ENCODE results near the gene RABAC1. TPM values are rescaled to one million over a fixed set of nuclear protein-coding genes. Genes with fewer than 3 reads are reported as not detected.

The RABAC1 gene
- total and polyA plus RNA-seq, 2 experiments from 2014 or later: 151 to 270 TPM

GRCh38 chr19:41928221-41928683 is 30.9 kb downstream of the RABAC1 start, which contains the start of gene ERFL:
Gene ERFL (minus strand): TSS chr19:41928449. CDS start chr19:41912919, 15,530 bp downstream.
- H3K27me3 ChIP-seq: peaks cover 98% of the 10 kb centered on the region
- no peaks in the 10 kb centered on the region for H3K36me3 ChIP-seq
- H3K9me3 ChIP-seq (ENCODE audit: low read depth): no peaks in the 10 kb centered on the region
- TF ChIP-seq CTCF (IDR thresholded peaks at IDR 0.05; ENCODE audit: low read depth, low read length): no peak
- no peak within 1 kb of the TSS for H3K27ac ChIP-seq
- no peak for DNase-seq (ENCODE audit: low read depth in 1 of 2, low spot score in 1 of 2)
- H3K4me3 ChIP-seq: peak within 1 kb of the TSS; percentile 42
- H3K4me1 ChIP-seq (ENCODE audit: low read depth): no peaks in the 10 kb centered on the region

- H3K9me3 ChIP-seq (ENCODE audit: low read depth): no peaks in the 10 kb centered on the region
- H3K27ac ChIP-seq: no peak overlapping the region
- no peaks in the 10 kb centered on the region for H3K4me1 ChIP-seq (ENCODE audit: low read depth)
- H3K27me3 ChIP-seq: peaks cover 98% of the 10 kb centered on the region
- no peak for DNase-seq (ENCODE audit: low read depth in 1 of 2, low spot score in 1 of 2)
- peak overlapping the region; percentile 42 for H3K4me3 ChIP-seq
- no peaks in the 10 kb centered on the region for H3K36me3 ChIP-seq
- TF ChIP-seq CTCF (IDR thresholded peaks at IDR 0.05; ENCODE audit: low read depth, low read length): no peak
Observed at GRCh38 chr19:41927497-41928192, 31.5 kb downstream of the RABAC1 start.

GRCh38 chr19:41926763-41927496 is 32.2 kb downstream of the RABAC1 start:
- Histone ChIP-seq H3K4me1 (ENCODE audit: low read depth) (no peaks in the 10 kb centered on the region), H3K4me3 (no peak overlapping the region), H3K36me3 (no peaks in the 10 kb centered on the region), H3K27ac (no peak overlapping the region), H3K27me3 (peaks cover 98% of the 10 kb centered on the region), H3K9me3 (ENCODE audit: low read depth) (no peaks in the 10 kb centered on the region)
- DNase-seq (ENCODE audit: low read depth in 1 of 2, low spot score in 1 of 2): no peak
- TF ChIP-seq CTCF (IDR thresholded peaks at IDR 0.05; ENCODE audit: low read depth, low read length): no peak

- H3K27ac ChIP-seq: no peak overlapping the region
- no peaks in the 10 kb centered on the region for H3K4me1 ChIP-seq (ENCODE audit: low read depth)
- TF ChIP-seq CTCF (IDR thresholded peaks at IDR 0.05; ENCODE audit: low read depth, low read length): no peak
- no peak overlapping the region for H3K4me3 ChIP-seq
- H3K9me3 ChIP-seq (ENCODE audit: low read depth): no peaks in the 10 kb centered on the region
- no peak for DNase-seq (ENCODE audit: low read depth in 1 of 2, low spot score in 1 of 2)
- no peaks in the 10 kb centered on the region for H3K36me3 ChIP-seq
- H3K27me3 ChIP-seq: peaks cover 98% of the 10 kb centered on the region
Observed at GRCh38 chr19:41926028-41926762, 32.9 kb downstream of the RABAC1 start.

GRCh38 chr19:41925208-41926003 is 33.7 kb downstream of the RABAC1 start:
- no peaks in the 10 kb centered on the region for H3K9me3 ChIP-seq (ENCODE audit: low read depth)
- no peak for TF ChIP-seq CTCF (IDR thresholded peaks at IDR 0.05; ENCODE audit: low read depth, low read length)
- H3K27me3 ChIP-seq: peaks cover 98% of the 10 kb centered on the region
- no peaks in the 10 kb centered on the region for H3K36me3 ChIP-seq
- H3K4me3 ChIP-seq: no peak overlapping the region
- no peak for DNase-seq (ENCODE audit: low read depth in 1 of 2, low spot score in 1 of 2)
- H3K27ac ChIP-seq: no peak overlapping the region
- H3K4me1 ChIP-seq (ENCODE audit: low read depth): no peaks in the 10 kb centered on the region
